Measurements from ENCODE around the gene MEFV.
"Not testable (repeated sequence)": the region's sequence is repeated elsewhere in the genome, so short reads cannot be mapped to it uniquely, and the experiment has no call there.

MEFV gene

GRCh38 chr16:3281222-3281820 lies 24.9 kb upstream of the MEFV start:
- no peak for DNase-seq (ENCODE audit: low spot score)
- TF ChIP-seq CTCF (IDR thresholded peaks at IDR 0.05; ENCODE audit: extremely low read depth, missing control alignments) = no peak

- TF ChIP-seq CTCF (IDR thresholded peaks at IDR 0.05; ENCODE audit: extremely low read depth, missing control alignments) = no peak
- no peak for DNase-seq (ENCODE audit: low spot score)
Measured at GRCh38 chr16:3276679-3277078, 20.2 kb upstream of the MEFV start.

- no peak for TF ChIP-seq CTCF (IDR thresholded peaks at IDR 0.05; ENCODE audit: extremely low read depth, missing control alignments)
- no peak for DNase-seq (ENCODE audit: low spot score)
Measured at GRCh38 chr16:3274947-3275346, 18.5 kb upstream of the MEFV start.

GRCh38 chr16:3274490-3274889 lies 18.1 kb upstream of the MEFV start:
- TF ChIP-seq CTCF (IDR thresholded peaks at IDR 0.05; ENCODE audit: extremely low read depth, missing control alignments) = no peak
- DNase-seq (ENCODE audit: low spot score) = no peak

- not testable (repeated sequence) for DNase-seq (ENCODE audit: low spot score)
Measured at GRCh38 chr16:3271281-3271680, 14.8 kb upstream of the MEFV start.

GRCh38 chr16:3270718-3271117 lies 14.3 kb upstream of the MEFV start:
- not testable (repeated sequence) for DNase-seq (ENCODE audit: low spot score)

- TF ChIP-seq CTCF (IDR thresholded peaks at IDR 0.05; ENCODE audit: extremely low read depth, missing control alignments) = no peak
- DNase-seq (ENCODE audit: low spot score) = no peak
Measured at GRCh38 chr16:3268294-3268693, 11.9 kb upstream of the MEFV start.

GRCh38 chr16:3266873-3267537 lies 10.6 kb upstream of the MEFV start:
- DNase-seq (ENCODE audit: low spot score) = no peak
- TF ChIP-seq CTCF (IDR thresholded peaks at IDR 0.05; ENCODE audit: extremely low read depth, missing control alignments) = no peak
